ENCODE measurements around the gene SLC12A9.
"Not testable (repeated sequence)": the region's sequence is repeated elsewhere in the genome, so short reads cannot be mapped to it uniquely, and the experiment has no call there.

Gene SLC12A9

GRCh38 chr7:100836812-100837098, 15.8 kb upstream of the SLC12A9 start:
- Mint-ChIP-seq H3K27ac (peak overlapping the region; percentile 89), H3K4me1 (ENCODE audit: low read depth) (peaks cover 9% of the 10 kb centered on the region), H3K4me3 (peak overlapping the region; percentile 79), H3K36me3 (no peaks in the 10 kb centered on the region), H3K9me3 (ENCODE audit: low read depth) (no peaks in the 10 kb centered on the region), H3K27me3 (no peaks in the 10 kb centered on the region)

DNA sequence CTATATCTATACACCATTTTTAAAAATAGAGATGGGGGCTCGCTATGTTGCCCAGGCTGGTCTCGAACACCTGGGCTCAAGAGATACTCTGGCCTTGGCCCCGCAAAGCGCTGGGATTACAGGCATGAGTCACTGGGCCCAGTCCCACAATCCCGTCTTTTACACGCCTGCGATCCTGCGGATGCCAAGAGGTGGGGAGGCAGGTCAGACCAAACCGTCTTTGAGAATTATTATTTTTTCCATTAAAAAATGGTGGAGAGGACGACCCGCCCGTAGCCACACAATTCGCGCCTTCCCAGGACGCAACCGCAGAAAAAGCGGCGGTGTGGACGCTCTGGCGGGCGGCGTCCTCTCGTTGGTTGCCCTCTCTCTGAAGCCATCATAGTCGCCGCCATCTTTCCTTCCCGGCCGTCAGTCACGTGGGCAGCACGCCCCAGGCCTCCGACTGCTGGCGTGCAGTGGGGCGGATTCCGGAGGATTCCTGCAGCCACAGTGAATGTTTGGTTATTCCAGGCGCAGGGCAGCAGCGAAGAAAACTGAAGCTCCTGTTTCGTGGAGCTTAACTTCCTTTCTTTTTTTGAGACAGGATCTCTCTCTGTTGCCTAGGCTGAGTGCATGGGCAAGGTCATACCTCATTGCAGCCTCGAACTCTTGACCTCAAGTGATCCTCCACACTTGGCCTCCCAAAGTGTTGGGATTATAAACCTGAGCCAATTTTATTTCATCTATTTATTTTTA, 15.2 kb upstream of the SLC12A9 start:
- H3K36me3 Mint-ChIP-seq: no peaks in the 10 kb centered on the region
- H3K4me3 Mint-ChIP-seq: peak overlapping the region; percentile 79
- H3K27ac Mint-ChIP-seq: peak overlapping the region; percentile 89
- H3K27me3 Mint-ChIP-seq: no peaks in the 10 kb centered on the region
- H3K4me1 Mint-ChIP-seq (ENCODE audit: low read depth): peaks cover 9% of the 10 kb centered on the region
- H3K9me3 Mint-ChIP-seq (ENCODE audit: low read depth): no peaks in the 10 kb centered on the region

DNA sequence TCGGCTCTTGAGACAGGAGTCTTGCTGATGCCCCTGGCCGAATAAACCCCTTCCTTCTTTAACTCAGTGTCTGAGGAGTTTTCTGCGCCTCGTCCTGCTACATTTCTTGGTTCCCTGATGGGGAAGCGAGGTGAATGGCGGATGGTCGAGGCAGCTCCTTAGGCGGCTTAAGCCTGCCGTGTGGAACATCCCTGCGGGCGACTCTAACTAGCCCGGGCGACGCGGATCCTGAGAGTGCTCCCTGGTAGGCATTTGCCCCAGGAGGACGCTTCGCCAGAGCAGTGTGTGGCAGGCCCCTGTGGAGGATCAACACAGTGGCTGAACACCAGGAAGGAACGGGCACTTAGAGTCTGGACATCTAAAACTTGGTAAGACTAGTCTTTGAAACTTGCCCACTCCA, 13.2 kb upstream of the SLC12A9 start:
- H3K27me3 Mint-ChIP-seq: no peaks in the 10 kb centered on the region
- no peak overlapping the region for H3K27ac Mint-ChIP-seq
- no peaks in the 10 kb centered on the region for H3K36me3 Mint-ChIP-seq
- H3K4me1 Mint-ChIP-seq (ENCODE audit: low read depth): peaks cover 9% of the 10 kb centered on the region
- no peak overlapping the region for H3K4me3 Mint-ChIP-seq
- no peaks in the 10 kb centered on the region for H3K9me3 Mint-ChIP-seq (ENCODE audit: low read depth)

- H3K27me3 Mint-ChIP-seq: no peaks in the 10 kb centered on the region
- peaks cover 9% of the 10 kb centered on the region for H3K4me1 Mint-ChIP-seq (ENCODE audit: low read depth)
- no peaks in the 10 kb centered on the region for H3K9me3 Mint-ChIP-seq (ENCODE audit: low read depth)
- no peak overlapping the region for H3K4me3 Mint-ChIP-seq
- H3K36me3 Mint-ChIP-seq: no peaks in the 10 kb centered on the region
- H3K27ac Mint-ChIP-seq: peak overlapping the region; percentile 11
These were observed 11.9 kb upstream of the SLC12A9 start for GRCh38 chr7:100840470-100841100.

GRCh38 chr7:100847360-100847759, 5.2 kb upstream of the SLC12A9 start:
- H3K36me3 Mint-ChIP-seq: peaks cover 4% of the 10 kb centered on the region
- no peak overlapping the region for H3K4me3 Mint-ChIP-seq

DNA sequence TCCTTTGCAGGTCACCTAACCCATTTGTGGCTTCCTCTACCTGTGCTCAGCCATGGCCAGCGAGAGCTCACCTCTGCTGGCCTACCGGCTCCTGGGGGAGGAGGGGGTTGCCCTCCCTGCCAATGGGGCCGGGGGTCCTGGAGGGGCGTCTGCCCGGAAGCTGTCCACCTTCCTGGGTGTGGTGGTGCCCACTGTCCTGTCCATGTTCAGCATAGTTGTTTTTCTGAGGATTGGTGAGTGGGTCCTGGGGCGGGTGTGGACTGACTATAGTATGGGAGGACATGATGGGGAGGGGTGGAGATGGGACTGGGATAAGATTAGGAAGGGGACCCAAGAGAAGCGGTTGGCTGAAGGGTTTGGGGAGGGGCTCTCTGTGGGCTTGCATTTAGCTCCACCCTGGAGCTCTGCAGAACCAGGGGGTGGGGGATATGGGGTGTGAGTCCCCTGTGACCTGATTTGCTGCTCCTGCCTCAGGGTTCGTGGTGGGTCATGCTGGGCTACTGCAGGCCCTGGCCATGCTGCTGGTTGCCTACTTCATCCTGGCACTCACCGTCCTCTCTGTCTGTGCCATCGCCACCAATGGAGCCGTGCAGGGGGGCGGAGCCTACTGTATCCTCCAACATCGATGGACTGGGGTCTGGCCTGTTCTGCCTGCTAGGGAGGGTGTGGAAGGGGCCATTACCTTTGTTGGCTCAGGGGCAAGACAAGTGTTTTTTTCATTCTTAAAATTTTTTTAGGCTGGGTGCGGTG, 1.8 kb downstream of the SLC12A9 start:
- H3K9me3 Mint-ChIP-seq (ENCODE audit: low read depth): no peaks in the 10 kb centered on the region
- H3K27me3 Mint-ChIP-seq: no peaks in the 10 kb centered on the region
- no peaks in the 10 kb centered on the region for H3K36me3 Mint-ChIP-seq
- peak overlapping the region; percentile 22 for H3K27ac Mint-ChIP-seq
- H3K4me3 Mint-ChIP-seq: peak overlapping the region; percentile 92
- H3K4me1 Mint-ChIP-seq (ENCODE audit: low read depth): peaks cover 13% of the 10 kb centered on the region

More at GRCh38 chr7:100847360-100847759, 5.2 kb upstream of the SLC12A9 start:
- Mint-ChIP-seq H3K4me1 (ENCODE audit: low read depth) (peaks cover 5% of the 10 kb centered on the region), H3K9me3 (ENCODE audit: low read depth) (no peaks in the 10 kb centered on the region), H3K27me3 (no peaks in the 10 kb centered on the region), H3K27ac (no peak overlapping the region)

GRCh38 chr7:100854899-100855298, 2.4 kb downstream of the SLC12A9 start:
- not testable (repeated sequence) for H3K36me3 Mint-ChIP-seq; H3K9me3 Mint-ChIP-seq (ENCODE audit: low read depth); H3K27ac Mint-ChIP-seq; H3K27me3 Mint-ChIP-seq
- Mint-ChIP-seq H3K4me1 (ENCODE audit: low read depth) (peaks cover 13% of the 10 kb centered on the region), H3K4me3 (peak overlapping the region; percentile 17)

DNA sequence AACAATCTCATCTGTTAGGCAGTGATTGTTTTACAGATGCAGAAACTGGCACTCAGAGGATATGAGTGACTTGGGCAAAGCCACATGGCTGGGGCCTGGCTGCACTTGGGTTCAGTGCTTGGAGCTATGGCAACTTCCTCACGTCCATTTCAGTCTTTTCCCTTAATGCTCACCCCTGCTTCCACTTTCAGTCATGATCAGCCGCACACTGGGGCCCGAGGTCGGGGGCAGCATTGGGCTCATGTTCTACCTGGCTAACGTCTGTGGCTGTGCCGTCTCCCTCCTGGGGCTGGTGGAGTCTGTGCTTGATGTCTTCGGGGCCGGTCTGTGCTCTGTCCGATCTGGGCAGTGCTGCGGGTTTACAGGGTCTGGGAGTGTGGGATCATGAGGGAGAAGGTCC, 3.0 kb downstream of the SLC12A9 start:
- Mint-ChIP-seq H3K36me3 (peaks cover 4% of the 10 kb centered on the region), H3K4me3 (no peak overlapping the region), H3K4me1 (ENCODE audit: low read depth) (peaks cover 13% of the 10 kb centered on the region), H3K9me3 (ENCODE audit: low read depth) (no peaks in the 10 kb centered on the region), H3K27me3 (no peaks in the 10 kb centered on the region), H3K27ac (no peak overlapping the region)

- H3K4me3 Mint-ChIP-seq: no peak overlapping the region
- H3K27ac Mint-ChIP-seq: no peak overlapping the region
- peaks cover 10% of the 10 kb centered on the region for H3K4me1 Mint-ChIP-seq (ENCODE audit: low read depth)
- no peaks in the 10 kb centered on the region for H3K27me3 Mint-ChIP-seq
- peaks cover 4% of the 10 kb centered on the region for H3K36me3 Mint-ChIP-seq
- no peaks in the 10 kb centered on the region for H3K9me3 Mint-ChIP-seq (ENCODE audit: low read depth)
These were observed 4.4 kb downstream of the SLC12A9 start for GRCh38 chr7:100856871-100857282.

DNA sequence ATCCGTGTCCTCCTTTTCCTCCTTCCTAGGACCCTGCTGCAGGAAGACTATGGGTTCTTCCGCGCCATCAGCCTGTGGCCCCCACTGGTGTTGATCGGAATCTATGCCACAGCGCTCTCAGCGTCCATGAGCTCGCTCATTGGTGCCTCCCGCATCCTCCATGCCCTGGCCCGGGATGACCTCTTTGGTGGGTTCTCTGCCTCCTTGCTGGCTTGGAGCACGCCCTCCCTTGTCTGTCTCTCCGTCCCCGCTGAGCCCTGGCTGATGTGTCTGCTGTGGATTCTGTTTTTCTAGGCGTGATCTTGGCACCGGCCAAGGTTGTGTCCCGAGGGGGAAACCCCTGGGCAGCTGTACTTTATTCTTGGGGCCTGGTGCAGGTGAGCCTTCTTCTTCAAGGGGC, 7.3 kb downstream of the SLC12A9 start:
- no peak overlapping the region for H3K4me3 Mint-ChIP-seq
- H3K27me3 Mint-ChIP-seq: no peaks in the 10 kb centered on the region
- H3K27ac Mint-ChIP-seq: no peak overlapping the region
- peaks cover 7% of the 10 kb centered on the region for H3K36me3 Mint-ChIP-seq
- no peaks in the 10 kb centered on the region for H3K9me3 Mint-ChIP-seq (ENCODE audit: low read depth)
- peaks cover 1% of the 10 kb centered on the region for H3K4me1 Mint-ChIP-seq (ENCODE audit: low read depth)

- Mint-ChIP-seq H3K4me3 (no peak overlapping the region), H3K27me3 (no peaks in the 10 kb centered on the region), H3K36me3 (peaks cover 7% of the 10 kb centered on the region), H3K27ac (no peak overlapping the region), H3K9me3 (ENCODE audit: low read depth) (no peaks in the 10 kb centered on the region), H3K4me1 (ENCODE audit: low read depth) (peaks cover 5% of the 10 kb centered on the region)
These were observed 8.4 kb downstream of the SLC12A9 start for GRCh38 chr7:100860702-100861615.

GRCh38 chr7:100861616-100861985, 9.1 kb downstream of the SLC12A9 start:
- Mint-ChIP-seq H3K27ac (no peak overlapping the region), H3K4me3 (no peak overlapping the region), H3K27me3 (no peaks in the 10 kb centered on the region), H3K9me3 (ENCODE audit: low read depth) (no peaks in the 10 kb centered on the region), H3K36me3 (peaks cover 7% of the 10 kb centered on the region), H3K4me1 (ENCODE audit: low read depth) (peaks cover 5% of the 10 kb centered on the region)

- Mint-ChIP-seq H3K27me3 (no peaks in the 10 kb centered on the region), H3K9me3 (ENCODE audit: low read depth) (no peaks in the 10 kb centered on the region), H3K27ac (no peak overlapping the region), H3K4me1 (ENCODE audit: low read depth) (peaks cover 12% of the 10 kb centered on the region), H3K36me3 (peaks cover 7% of the 10 kb centered on the region), H3K4me3 (no peak overlapping the region)
These were observed 11.0 kb downstream of the SLC12A9 start for GRCh38 chr7:100863406-100863950.

GRCh38 chr7:100864263-100864845, 11.8 kb downstream of the SLC12A9 start:
- Mint-ChIP-seq H3K27ac (peak overlapping the region; percentile 22), H3K36me3 (peaks cover 7% of the 10 kb centered on the region), H3K9me3 (ENCODE audit: low read depth) (no peaks in the 10 kb centered on the region), H3K27me3 (no peaks in the 10 kb centered on the region), H3K4me3 (no peak overlapping the region), H3K4me1 (ENCODE audit: low read depth) (peaks cover 12% of the 10 kb centered on the region)

Data from activated naive CD8-positive, alpha-beta T cell (primary cell).